LNCAP (cell line): ENCODE results near the gene OSBPL10.

Source experiments
- TF ChIP-seq, protein P1 (sequence below): fragments of 450-650 bp; IDR thresholded peaks from 2 replicates; pipeline ENCODE4 v1.5.1; 2017; ENCODE audit warnings: mild to moderate bottlenecking

Gene OSBPL10

GRCh38 chr3:31776016-31776415 lies 205.0 kb downstream of the OSBPL10 start:
- TF ChIP-seq, protein P1, sequence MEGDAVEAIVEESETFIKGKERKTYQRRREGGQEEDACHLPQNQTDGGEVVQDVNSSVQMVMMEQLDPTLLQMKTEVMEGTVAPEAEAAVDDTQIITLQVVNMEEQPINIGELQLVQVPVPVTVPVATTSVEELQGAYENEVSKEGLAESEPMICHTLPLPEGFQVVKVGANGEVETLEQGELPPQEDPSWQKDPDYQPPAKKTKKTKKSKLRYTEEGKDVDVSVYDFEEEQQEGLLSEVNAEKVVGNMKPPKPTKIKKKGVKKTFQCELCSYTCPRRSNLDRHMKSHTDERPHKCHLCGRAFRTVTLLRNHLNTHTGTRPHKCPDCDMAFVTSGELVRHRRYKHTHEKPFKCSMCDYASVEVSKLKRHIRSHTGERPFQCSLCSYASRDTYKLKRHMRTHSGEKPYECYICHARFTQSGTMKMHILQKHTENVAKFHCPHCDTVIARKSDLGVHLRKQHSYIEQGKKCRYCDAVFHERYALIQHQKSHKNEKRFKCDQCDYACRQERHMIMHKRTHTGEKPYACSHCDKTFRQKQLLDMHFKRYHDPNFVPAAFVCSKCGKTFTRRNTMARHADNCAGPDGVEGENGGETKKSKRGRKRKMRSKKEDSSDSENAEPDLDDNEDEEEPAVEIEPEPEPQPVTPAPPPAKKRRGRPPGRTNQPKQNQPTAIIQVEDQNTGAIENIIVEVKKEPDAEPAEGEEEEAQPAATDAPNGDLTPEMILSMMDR: no peak

DNA sequence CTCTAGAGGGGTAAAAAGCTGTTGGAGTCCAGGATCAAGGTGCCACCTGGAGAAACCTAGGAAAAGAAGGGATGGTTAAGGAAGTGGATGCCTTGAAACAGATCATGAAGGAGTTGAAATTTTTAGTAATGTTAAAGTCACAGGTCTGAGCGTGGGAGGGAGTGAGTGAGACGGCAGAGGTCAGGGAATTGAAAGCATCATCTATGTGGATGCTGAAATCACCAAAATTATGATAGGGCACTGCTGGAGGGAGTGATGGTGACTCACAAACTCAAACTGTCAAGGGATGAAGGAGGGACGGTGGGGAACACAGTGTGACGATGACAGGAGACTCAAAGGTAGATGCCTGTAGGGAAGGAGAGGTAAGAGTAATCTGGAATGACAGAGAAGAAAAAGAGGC lies 205.7 kb downstream of the OSBPL10 start:
- TF ChIP-seq, protein P1: no peak

DNA sequence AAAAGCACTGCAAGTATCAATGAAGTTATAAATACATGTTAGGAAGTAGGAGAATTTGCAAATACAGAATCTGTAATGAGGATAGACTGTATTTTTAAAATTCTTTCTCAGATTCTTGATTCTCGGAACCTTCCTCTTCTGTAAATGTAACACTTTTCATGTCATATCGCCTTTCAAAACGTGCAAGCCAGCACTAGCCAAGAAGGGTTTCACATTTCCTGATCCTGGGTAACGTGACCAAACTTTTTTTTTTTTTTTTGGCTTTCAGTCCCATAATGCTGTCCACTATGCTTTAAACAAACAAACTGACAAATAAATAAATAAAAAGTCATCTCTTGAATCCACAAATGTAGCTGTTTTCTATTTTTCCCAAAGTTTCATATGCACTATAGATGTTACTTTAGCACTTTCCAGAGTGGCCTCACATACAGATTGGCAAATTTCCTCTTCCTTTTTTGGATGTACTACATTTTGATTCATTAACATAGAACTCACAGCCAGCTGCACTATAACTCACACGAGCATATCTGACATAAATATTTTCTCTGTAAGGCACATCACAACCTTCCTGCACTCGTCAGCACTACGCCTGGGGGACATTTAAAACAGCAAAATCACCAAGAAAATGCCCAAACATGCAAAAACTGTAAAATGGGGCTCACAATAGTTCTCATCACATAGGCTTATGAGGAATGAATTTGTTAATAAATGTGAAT lies 208.1 kb downstream of the OSBPL10 start:
- TF ChIP-seq, protein P1: no peak

GRCh38 chr3:31772272-31772671 lies 208.8 kb downstream of the OSBPL10 start:
- TF ChIP-seq, protein P1: no peak

DNA sequence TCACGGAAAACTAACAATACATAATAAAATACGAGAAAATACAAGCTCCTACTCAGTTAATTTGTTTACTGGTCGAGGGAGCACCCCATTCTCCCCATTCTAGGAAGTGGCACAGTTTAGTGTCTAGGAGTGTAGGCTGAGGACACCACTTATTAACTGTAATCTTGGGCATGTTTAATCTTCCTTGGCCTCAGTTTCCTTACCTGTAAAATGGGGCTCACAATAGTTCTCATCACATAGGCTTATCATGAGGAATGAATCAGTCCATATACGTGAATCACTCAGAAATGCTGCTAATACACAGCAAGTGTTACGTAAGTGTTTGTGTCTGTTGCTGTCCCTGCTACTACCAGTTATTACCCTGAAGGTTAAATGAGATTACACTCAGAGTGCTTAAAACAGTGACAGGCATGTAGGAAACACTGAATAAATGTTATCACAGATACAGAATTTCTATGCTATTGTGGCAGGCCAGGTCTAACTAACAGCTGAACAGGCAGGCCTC lies 210.2 kb downstream of the OSBPL10 start:
- TF ChIP-seq, protein P1: no peak

GRCh38 chr3:31768479-31769125 lies 212.5 kb downstream of the OSBPL10 start:
- TF ChIP-seq, protein P1: peak; percentile 72

DNA sequence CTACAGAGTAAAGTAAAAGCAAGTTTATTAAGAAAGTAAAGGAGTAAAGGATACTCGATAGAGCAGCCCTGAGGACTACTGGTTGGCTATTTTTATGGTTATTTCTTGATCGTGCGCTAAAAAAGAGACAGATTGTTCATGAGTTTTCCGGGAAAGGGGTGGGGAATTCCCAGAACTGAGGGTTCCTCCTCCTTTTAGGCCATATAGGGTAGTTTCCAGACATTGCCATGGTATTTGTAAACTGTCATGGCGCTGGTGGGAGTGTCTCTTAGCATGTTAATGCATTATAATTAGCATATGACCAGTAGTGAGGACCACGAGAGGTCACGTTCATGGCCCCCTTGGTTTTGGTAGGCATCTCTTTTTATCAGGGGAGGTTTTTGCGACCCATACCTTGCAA lies 213.1 kb downstream of the OSBPL10 start:
- TF ChIP-seq, protein P1: no peak
